Right lobe of liver (tissue), 6 donors: ENCODE results near the gene YOD1. TPM values are rescaled to one million over a fixed set of nuclear protein-coding genes. Genes with fewer than 3 reads are reported as not detected.

Source experiments
- ATAC-seq, 4 donors: fragments of 200-7000 bp; cut with Tn5 transposase; one replicate each; pipeline ENCODE4 v1.9.1; 2020; ENCODE audit warnings: mild to moderate bottlenecking in 4 of 4, moderate library complexity in 4 of 4
- DNase-seq, 3 donors: peaks; one replicate each; pipeline ENCODE4 v3.0.0-alpha.2; 2020
- H3K27ac ChIP-seq, 3 donors: fragments of 200-600 bp; one replicate each; pipeline ENCODE4 v1.8.0; 2022
- H3K27me3 ChIP-seq, 2 donors: fragments of 200-600 bp; one replicate each; pipeline ENCODE4 v1.8.0; 2022
- H3K36me3 ChIP-seq, 4 donors: fragments of 200-600 bp; sonication (generic) in 1 of 4; one replicate each; pipeline versions ENCODE4 v1.5.1 to v1.8.0; 2017 to 2022; ENCODE audit warnings: control low read depth in 1 of 4
- H3K4me1 ChIP-seq, 4 donors: fragments of 200-600 bp; sonication (generic) in 1 of 4; one replicate each; pipeline versions ENCODE4 v1.5.1 to v1.8.0; 2017 to 2022; ENCODE audit warnings: control low read depth in 1 of 4
- H3K4me3 ChIP-seq, 3 donors: fragments of 200-600 bp; one replicate each; pipeline ENCODE4 v1.8.0; 2022
- H3K9me3 ChIP-seq, 4 donors: fragments of 200-600 bp; sonication (generic) in 1 of 4; one replicate each; pipeline versions ENCODE4 v1.5.1 to v1.8.0; 2017 to 2022; ENCODE audit warnings: control low read depth in 1 of 4
- POLR2A ChIP-seq: fragments of 450-650 bp; IDR thresholded peaks from one replicate; pipeline ENCODE4 v1.6.1; 2017; ENCODE audit warnings: antibody characterized with exemption, mild to moderate bottlenecking
- WGBS: methylation state at CpG from one replicate; pipeline ENCODE4 v1.1.6; 2018; ENCODE audit warnings: low coverage, low lambda C conversion rate; ENCODE audit not compliant: insufficient coverage; ENCODE audit errors: missing lambda C conversion rate; 5-methylcytosine and 5-hydroxymethylcytosine counted together
- intact Hi-C, 2 donors: fragments of 100-400 bp; cut with DNase I; formaldehyde crosslinking; loops; one replicate each; pipeline versions ENCODE4 v1.11.2 to v1.14.1; 2022
- total RNA-seq, 6 experiments: library from RNA; depleted of rRNA in 2 of 6; stranded (reverse); fragments of >200 nt in 2 of 6; fragmentation: NEBNext Ultra II Directional in 3 of 6; extraction: Animal tissue kit (Norgen Biotek cat#: 25700) in 3 of 6; gene quantifications; one replicate each; pipeline versions ENCODE4 v1.1.0 to v1.2.4, GENCODE V29; 2016 to 2023
- TF ChIP-seq, protein P1 (sequence below), 4 donors: fragments of 200-600 bp in 3 of 4; fragments of 450-650 bp in 1 of 4; IDR thresholded peaks; one replicate each; pipeline versions ENCODE4 v1.5.1 to v1.8.0; 2016 to 2022; ENCODE audit warnings: antibody characterized with exemption in 4 of 4, mild to moderate bottlenecking in 2 of 4
- donor health status: DM: no; HTN: yes; CAD: no.
- donor health status: DM: no; HTN: no; CAD: no.
- donor health status: DM: no; HTN: no; CAD: no.
- donor health status: DM: no; HTN: yes; CAD: no.
- donor health status: DM: no; HTN: yes; CAD: no.

Gene YOD1
- total RNA-seq, 6 experiments from 2014 or later, result 3.0 to 4.8 (median 3.5) TPM

DNA sequence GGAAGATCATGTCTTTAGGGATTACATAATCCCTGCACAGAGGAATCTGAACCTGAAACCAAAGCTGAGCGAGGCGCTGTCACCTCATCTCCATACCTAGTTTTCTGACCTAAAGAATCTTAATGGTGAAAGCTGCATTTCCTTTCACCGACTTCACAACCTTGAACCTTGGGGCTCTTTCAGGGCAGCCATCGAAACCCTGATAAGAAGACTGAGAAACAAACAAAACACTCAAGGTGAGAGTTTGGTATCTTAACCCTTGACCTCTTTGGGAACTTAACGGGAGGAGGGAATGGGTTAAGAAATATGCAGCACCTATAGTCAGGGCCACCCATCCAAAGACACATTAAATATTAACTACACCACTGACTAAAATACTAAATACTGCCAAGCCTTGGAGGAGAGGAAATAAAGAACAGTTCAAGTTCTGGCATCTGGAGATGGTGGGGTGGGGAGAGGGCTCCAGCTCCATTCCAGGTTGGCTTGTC is 20.4 kb downstream of the YOD1 start:
- ATAC-seq (peak in 1 of 4 donors; percentile 31), DNase-seq (no peak)
- Histone ChIP-seq H3K36me3 (no peaks in the 10 kb centered on the region), H3K27ac (no peak overlapping the region), H3K27me3 (no peaks in the 10 kb centered on the region), H3K4me3 (no peak overlapping the region), H3K9me3 (no peaks in the 10 kb centered on the region), H3K4me1 (peaks cover 0 to 24% (median 5%) of the 10 kb centered on the region in 4 donors)
- intact Hi-C loops, result no loop called here
- 19% methylated on average over 4 of the region's 5 CpGs for WGBS
- TF ChIP-seq, protein P1, sequence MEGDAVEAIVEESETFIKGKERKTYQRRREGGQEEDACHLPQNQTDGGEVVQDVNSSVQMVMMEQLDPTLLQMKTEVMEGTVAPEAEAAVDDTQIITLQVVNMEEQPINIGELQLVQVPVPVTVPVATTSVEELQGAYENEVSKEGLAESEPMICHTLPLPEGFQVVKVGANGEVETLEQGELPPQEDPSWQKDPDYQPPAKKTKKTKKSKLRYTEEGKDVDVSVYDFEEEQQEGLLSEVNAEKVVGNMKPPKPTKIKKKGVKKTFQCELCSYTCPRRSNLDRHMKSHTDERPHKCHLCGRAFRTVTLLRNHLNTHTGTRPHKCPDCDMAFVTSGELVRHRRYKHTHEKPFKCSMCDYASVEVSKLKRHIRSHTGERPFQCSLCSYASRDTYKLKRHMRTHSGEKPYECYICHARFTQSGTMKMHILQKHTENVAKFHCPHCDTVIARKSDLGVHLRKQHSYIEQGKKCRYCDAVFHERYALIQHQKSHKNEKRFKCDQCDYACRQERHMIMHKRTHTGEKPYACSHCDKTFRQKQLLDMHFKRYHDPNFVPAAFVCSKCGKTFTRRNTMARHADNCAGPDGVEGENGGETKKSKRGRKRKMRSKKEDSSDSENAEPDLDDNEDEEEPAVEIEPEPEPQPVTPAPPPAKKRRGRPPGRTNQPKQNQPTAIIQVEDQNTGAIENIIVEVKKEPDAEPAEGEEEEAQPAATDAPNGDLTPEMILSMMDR (IDR thresholded peaks at IDR 0.05), result no peak
- no peak for TF ChIP-seq POLR2A

DNA sequence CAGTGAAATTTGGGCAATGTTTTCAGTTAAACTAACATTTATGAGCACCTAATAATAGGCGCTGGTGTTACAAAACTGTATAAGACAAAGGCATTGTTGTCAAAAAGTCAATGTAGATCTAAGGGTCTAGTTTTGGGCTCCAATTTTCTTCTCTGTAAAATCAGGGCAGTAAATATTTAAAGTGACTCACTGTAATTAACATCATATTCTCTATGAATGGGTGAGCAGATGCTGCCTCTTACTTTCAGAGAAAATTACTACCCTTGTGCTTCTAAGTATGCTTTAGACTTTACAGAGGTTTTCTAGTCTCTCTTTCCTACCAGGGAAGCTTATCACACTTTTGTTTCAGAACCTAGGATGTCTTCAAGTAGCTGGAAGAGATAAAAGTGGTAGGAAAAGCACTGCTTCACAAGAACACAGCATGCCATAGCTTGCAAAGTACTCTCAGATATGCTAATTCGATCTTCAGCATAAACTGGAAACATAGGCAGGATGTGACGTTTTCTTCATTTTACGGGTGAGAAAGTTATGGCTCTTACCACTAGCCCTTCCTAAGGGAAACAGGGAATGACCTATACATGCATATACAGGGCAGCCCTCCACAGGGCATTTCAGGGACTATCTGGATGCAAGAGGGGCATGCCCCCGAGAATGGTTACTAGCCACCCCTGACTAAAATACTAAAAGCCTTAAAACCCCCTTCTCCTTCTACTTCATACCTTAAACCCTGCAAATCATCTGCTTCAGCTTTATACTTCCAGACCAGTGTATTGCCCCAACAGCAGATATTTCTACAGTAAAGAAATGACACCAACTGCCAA is 21.1 kb downstream of the YOD1 start:
- no peak overlapping the region for H3K27ac ChIP-seq
- WGBS, result 71% methylated on average over 4 of the region's 5 CpGs
- no peak for ATAC-seq
- intact Hi-C loops, result no loop called here
- TF ChIP-seq POLR2A, result no peak
- TF ChIP-seq, protein P1 (IDR thresholded peaks at IDR 0.05), result no peak
- no peak overlapping the region for H3K4me3 ChIP-seq
- no peaks in the 10 kb centered on the region for H3K27me3 ChIP-seq
- H3K9me3 ChIP-seq, result no peaks in the 10 kb centered on the region
- no peaks in the 10 kb centered on the region for H3K36me3 ChIP-seq
- peaks cover 0 to 30% (median 8%) of the 10 kb centered on the region in 4 donors for H3K4me1 ChIP-seq
- no peak for DNase-seq

DNA sequence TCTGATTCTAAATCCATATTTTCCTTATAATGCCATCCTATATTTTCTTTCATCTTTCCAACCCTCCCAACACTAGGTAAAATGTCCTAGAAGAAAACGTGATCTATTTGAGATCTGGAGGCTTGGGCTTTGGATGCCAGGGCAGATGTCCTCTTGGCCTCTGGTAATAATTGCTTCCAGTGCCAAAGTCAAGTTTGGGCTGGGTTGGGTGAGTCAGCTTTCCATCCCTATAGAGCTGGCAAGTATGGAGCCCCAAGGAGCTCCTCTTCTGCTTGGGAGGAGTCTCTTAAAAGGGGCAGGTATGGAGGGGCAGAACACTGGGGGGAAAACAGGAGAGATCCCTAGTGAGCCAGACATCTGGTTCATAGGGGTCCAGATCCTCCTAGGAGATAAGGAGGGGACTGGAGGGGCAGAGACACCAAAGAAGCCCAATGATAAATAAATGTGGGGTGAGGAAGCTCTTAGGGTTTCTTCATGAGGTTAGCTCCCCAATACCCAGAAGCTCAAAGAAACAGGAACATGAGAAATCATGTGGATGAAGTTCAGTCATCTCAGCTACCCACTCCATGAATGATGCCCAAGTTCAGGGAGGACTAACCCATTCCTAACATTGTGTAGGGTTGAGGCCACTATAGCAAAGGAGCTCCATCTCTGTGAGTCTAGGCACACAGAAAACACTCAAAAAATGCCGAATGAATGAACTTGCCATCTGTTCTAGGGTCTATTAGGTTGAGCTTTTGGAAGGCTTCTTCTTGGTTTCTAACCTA is 21.9 kb downstream of the YOD1 start:
- DNase-seq (no peak), ATAC-seq (peak in 2 of 4 donors; percentile 6 to 9)
- intact Hi-C loops, result no loop called here
- WGBS, result 58% methylated on average over 2 of the region's 2 CpGs
- Histone ChIP-seq H3K27ac (no peak overlapping the region), H3K4me1 (peaks cover 0 to 30% (median 8%) of the 10 kb centered on the region in 4 donors), H3K4me3 (no peak overlapping the region), H3K36me3 (no peaks in the 10 kb centered on the region), H3K27me3 (no peaks in the 10 kb centered on the region), H3K9me3 (no peaks in the 10 kb centered on the region)
- TF ChIP-seq POLR2A, result no peak
- TF ChIP-seq, protein P1 (IDR thresholded peaks at IDR 0.05), result no peak

DNA sequence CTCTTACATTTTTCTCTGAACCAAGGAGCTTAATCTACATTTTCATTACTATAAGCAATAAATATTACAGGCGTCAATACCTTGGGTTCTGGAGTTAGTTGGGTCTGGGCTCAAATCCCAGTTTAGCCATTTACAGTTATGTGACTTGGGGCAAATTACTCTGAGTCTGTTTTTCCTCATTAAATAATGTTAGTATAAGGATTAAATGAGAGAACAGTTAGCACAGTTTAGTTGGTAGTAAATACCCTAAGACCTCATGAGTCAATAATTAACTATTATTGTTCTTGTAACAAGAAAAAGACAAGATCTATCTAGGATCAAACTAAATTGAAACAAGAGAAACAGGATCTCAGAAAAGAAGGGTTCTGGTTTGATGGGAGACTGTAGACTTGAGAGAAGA is 23.1 kb downstream of the YOD1 start:
- Histone ChIP-seq H3K27me3 (no peaks in the 10 kb centered on the region), H3K27ac (no peak overlapping the region), H3K9me3 (no peaks in the 10 kb centered on the region), H3K36me3 (no peaks in the 10 kb centered on the region), H3K4me3 (no peak overlapping the region), H3K4me1 (peaks cover 0 to 30% (median 8%) of the 10 kb centered on the region in 4 donors)
- ATAC-seq (no peak), DNase-seq (no peak)
- intact Hi-C loops, result no loop called here
- no peak for TF ChIP-seq POLR2A
- TF ChIP-seq, protein P1 (IDR thresholded peaks at IDR 0.05), result no peak
- 89% methylated on average over 1 of the region's 1 CpG for WGBS
